T-cell (primary cell): ENCODE measurements around the gene ALOX15. TPM values are rescaled to one million over a fixed set of nuclear protein-coding genes. Genes with fewer than 3 reads are reported as not detected.

ENCODE experiments used
- ATAC-seq, 4 experiments: fragments of 200-7000 bp in 3 of 4; fragments of 150-1000 bp in 1 of 4; cut with Tn5 transposase; replicated peaks in 1 of 4; 1 replicate in 3 of 4; 2 replicates in 1 of 4; pipeline ENCODE4 v1.10.0; 2021; ENCODE audit warnings: moderate library complexity in 3 of 4, mild to moderate bottlenecking in 2 of 4, moderate number of reproducible peaks in 1 of 4
- CTCF ChIA-PET, 2 donors: fragments of 300-600 bp; sonication (Branson Sonifier 250); formaldehyde crosslinking; loops; one replicate each; lab custom pipeline; 2022; ENCODE audit warnings: antibody characterized with exemption in 2 of 2; lab: Charles Lee
- POLR2A ChIA-PET, 2 donors: fragments of 300-600 bp; sonication (Branson Sonifier 250); formaldehyde crosslinking; loops; one replicate each; lab custom pipeline; 2022; ENCODE audit warnings: antibody characterized with exemption in 2 of 2; lab: Charles Lee
- DNase-seq, 35 experiments: peaks; one replicate each; pipeline versions ENCODE4 v3.0.0 to v3.0.0-alpha.2; 2013 to 2023
- H3K27ac ChIP-seq: one replicate; pipeline ENCODE4 v1.5.1; 2013; ENCODE audit warnings: low read length
- H3K27me3 ChIP-seq, 2 experiments: replicated peaks in 1 of 2; 1 replicate in 1 of 2; 2 replicates in 1 of 2; pipeline versions ENCODE4 v1.6.1 to v1.7.0; 2013; ENCODE audit warnings: low read length in 1 of 2, mixed read lengths in 1 of 2; ENCODE audit not compliant: control insufficient read depth in 2 of 2, insufficient read depth in 2 of 2; ENCODE audit errors: extremely low read depth in 1 of 2
- H3K36me3 ChIP-seq, 2 donors: 1 replicate in 1 of 2; 2 replicates in 1 of 2; pipeline versions ENCODE4 v1.6.1 to v1.7.0; 2013; ENCODE audit warnings: low read length in 1 of 2; ENCODE audit not compliant: control insufficient read depth in 2 of 2, insufficient read depth in 1 of 2; ENCODE audit errors: extremely low read depth in 1 of 2
- H3K4me1 ChIP-seq, 2 experiments: 1 replicate in 1 of 2; 2 replicates in 1 of 2; pipeline versions ENCODE4 v1.6.1 to v1.7.0; 2013; ENCODE audit warnings: low read length in 2 of 2, mixed read lengths in 1 of 2; ENCODE audit not compliant: insufficient read depth in 2 of 2, control insufficient read depth in 1 of 2; ENCODE audit errors: extremely low read depth in 1 of 2
- H3K4me3 ChIP-seq, 2 donors: 1 replicate in 1 of 2; 2 replicates in 1 of 2; pipeline versions ENCODE4 v1.5.1 to v1.7.0; 2013; ENCODE audit warnings: mild to moderate bottlenecking in 2 of 2, low read length in 1 of 2, moderate library complexity in 1 of 2; ENCODE audit not compliant: control insufficient read depth in 1 of 2; ENCODE audit errors: extremely low read depth in 1 of 2
- H3K9me3 ChIP-seq: 2 replicates; pipeline ENCODE4 v1.7.0; 2013
- H3K27ac Mint-ChIP-seq, 2 donors: one replicate each; pipeline ENCODE4 v1.8.0; 2020 to 2021; ENCODE audit warnings: mild to moderate bottlenecking in 2 of 2, mixed read lengths in 2 of 2
- H3K27me3 Mint-ChIP-seq, 2 donors: one replicate each; pipeline ENCODE4 v1.8.0; 2021 to 2022; ENCODE audit warnings: mixed read lengths in 2 of 2
- H3K36me3 Mint-ChIP-seq: one replicate; pipeline ENCODE4 v1.8.0; 2021; ENCODE audit warnings: mixed read lengths
- H3K4me1 Mint-ChIP-seq, 3 donors: one replicate each; pipeline ENCODE4 v1.8.0; 2020 to 2022; ENCODE audit warnings: mixed read lengths in 3 of 3, mild to moderate bottlenecking in 1 of 3
- H3K4me3 Mint-ChIP-seq, 3 donors: one replicate each; pipeline ENCODE4 v1.8.0; 2020 to 2022; ENCODE audit warnings: mild to moderate bottlenecking in 3 of 3, mixed read lengths in 3 of 3, moderate library complexity in 3 of 3
- H3K9me3 Mint-ChIP-seq, 3 donors: one replicate each; pipeline ENCODE4 v1.8.0; 2020 to 2022; ENCODE audit warnings: mixed read lengths in 3 of 3
- WGBS: methylation state at CpG from one replicate; pipeline ENCODE4 v1.1.5; 2013; ENCODE audit warnings: missing lambda C conversion rate; ENCODE audit not compliant: insufficient coverage; 5-methylcytosine and 5-hydroxymethylcytosine counted together
- total RNA-seq, 35 experiments: library from RNA in 6 of 35; stranded (reverse) in 6 of 35; fragments of 120-200 nt in 1 of 35; gene quantifications; one replicate each; pipeline versions ENCODE4 v1.2.1 to v1.2.4 and lab custom pipeline; 2013 to 2026

Gene ALOX15
- total RNA-seq, 5 donors from 2014 or later (not counting 1 experiment from before 2014, with no cell fraction given), result 0.13 TPM; not detected in 4

DNA sequence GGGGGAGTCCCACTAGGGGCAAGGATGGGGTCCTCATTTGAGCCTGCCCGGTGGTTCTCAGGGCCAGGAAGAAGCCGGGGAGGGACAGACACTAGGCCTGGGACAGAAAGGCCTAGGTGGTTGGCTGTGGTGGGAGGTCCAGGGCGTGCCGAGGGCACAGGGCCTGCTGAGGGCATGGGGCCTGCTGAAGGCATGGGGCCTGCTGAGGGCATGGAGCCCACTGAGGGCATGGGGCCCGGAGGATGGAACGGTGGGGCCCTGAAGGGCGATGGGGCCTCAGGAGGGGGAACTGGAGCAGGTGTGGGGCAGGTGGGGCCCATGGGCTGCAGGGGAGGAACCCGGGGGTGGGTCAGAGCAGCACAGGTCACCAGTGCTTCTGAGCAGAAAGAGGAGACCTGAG, 31.3 kb upstream of the ALOX15 start:
- no peaks in the 10 kb centered on the region for H3K27me3 Mint-ChIP-seq
- no peaks in the 10 kb centered on the region for H3K9me3 Mint-ChIP-seq
- peaks cover 38% of the 10 kb centered on the region for H3K36me3 Mint-ChIP-seq
- H3K4me1 Mint-ChIP-seq, result no peaks in the 10 kb centered on the region
- ChIA-PET CTCF (no interaction called here), POLR2A (no interaction called here)
- H3K27ac Mint-ChIP-seq, result no peak overlapping the region
- H3K27me3 ChIP-seq, result no peaks in the 10 kb centered on the region
- no peak overlapping the region for H3K4me3 ChIP-seq
- no peaks in the 10 kb centered on the region for H3K4me1 ChIP-seq
- DNase-seq, result no peak
- H3K27ac ChIP-seq, result no peak overlapping the region
- no peak for ATAC-seq
- 95% methylated on average over 6 of the region's 8 CpGs for whole genome bisulfite sequencing
- H3K4me3 Mint-ChIP-seq, result no peak overlapping the region
- peaks cover 34 to 67% of the 10 kb centered on the region in 2 donors for H3K36me3 ChIP-seq
- H3K9me3 ChIP-seq, result no peaks in the 10 kb centered on the region

DNA sequence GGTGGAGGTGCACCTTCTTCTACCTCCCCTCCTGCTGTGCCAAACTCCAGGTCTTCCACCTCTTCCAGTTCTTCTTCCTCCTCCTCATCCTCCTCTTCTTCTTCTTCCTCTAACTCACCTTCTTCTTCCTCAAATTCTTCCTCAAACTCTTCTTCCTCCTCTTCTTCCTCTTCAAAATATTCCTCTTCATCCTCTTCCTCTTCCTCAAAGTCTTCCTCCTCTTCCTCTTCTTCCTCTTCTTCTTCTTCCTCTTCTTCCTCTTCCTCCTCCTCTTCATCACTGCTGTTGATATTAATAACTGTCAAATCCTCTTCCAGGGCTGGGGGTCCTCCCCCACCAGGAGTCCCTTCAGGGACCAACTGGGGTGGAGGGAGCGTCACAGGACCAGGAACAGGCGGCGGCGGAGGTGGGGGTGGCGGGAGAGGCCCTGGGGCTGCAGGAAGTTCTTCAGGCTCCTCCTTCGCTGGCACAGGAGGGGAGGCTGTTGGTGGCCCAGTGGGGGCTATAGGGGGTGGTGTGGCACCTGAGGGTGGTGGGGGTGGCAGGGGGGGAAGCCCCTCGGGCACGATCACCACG, 30.7 kb upstream of the ALOX15 start:
- H3K4me1 Mint-ChIP-seq, result no peaks in the 10 kb centered on the region
- no peaks in the 10 kb centered on the region for H3K27me3 ChIP-seq
- DNase-seq, result no peak
- no peak overlapping the region for H3K4me3 Mint-ChIP-seq
- no peak overlapping the region for H3K27ac ChIP-seq
- no peaks in the 10 kb centered on the region for H3K9me3 ChIP-seq
- no peak for ATAC-seq
- H3K36me3 ChIP-seq, result peaks cover 34 to 61% of the 10 kb centered on the region in 2 donors
- WGBS, result no CpG with 5 or more reads among the region's 9 CpGs
- no peaks in the 10 kb centered on the region for H3K27me3 Mint-ChIP-seq
- no peak overlapping the region for H3K4me3 ChIP-seq
- H3K27ac Mint-ChIP-seq, result no peak overlapping the region
- no peaks in the 10 kb centered on the region for H3K9me3 Mint-ChIP-seq
- no peaks in the 10 kb centered on the region for H3K4me1 ChIP-seq
- POLR2A ChIA-PET, result no interaction called here
- H3K36me3 Mint-ChIP-seq, result peaks cover 34% of the 10 kb centered on the region
- CTCF ChIA-PET, result no interaction called here

DNA sequence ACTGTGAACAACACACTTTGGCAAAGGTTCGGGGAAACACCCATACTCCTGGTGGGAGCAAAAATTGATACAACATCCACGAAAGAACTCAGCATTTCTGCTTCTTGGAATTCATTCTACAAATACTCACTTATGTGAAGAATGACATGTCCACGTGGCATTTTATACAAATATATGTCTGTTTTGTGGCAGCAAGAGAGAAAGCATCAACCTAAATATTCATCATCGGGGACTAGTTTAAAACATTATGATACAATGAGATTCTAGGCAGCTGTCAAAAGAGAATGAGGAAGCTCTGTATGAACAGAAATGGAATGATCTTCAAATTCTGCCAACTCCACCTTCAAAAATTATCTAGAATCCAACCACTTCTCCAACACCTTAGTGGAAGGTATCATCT, 25.7 kb upstream of the ALOX15 start:
- WGBS, result no CpG with 5 or more reads among the region's 4 CpGs
- peaks cover 0 to 4% of the 10 kb centered on the region in 2 donors for H3K27me3 Mint-ChIP-seq
- H3K9me3 Mint-ChIP-seq, result no peaks in the 10 kb centered on the region
- H3K4me3 ChIP-seq, result no peak overlapping the region
- no peak overlapping the region for H3K27ac ChIP-seq
- H3K36me3 ChIP-seq, result peaks cover 6 to 15% of the 10 kb centered on the region in 2 donors
- H3K4me1 Mint-ChIP-seq, result peaks cover 0 to 3% (median 2%) of the 10 kb centered on the region in 3 donors
- DNase-seq (no peak), ATAC-seq (no peak)
- H3K4me3 Mint-ChIP-seq, result no peak overlapping the region
- no peaks in the 10 kb centered on the region for H3K4me1 ChIP-seq
- no peaks in the 10 kb centered on the region for H3K9me3 ChIP-seq
- POLR2A ChIA-PET, result no interaction called here
- H3K36me3 Mint-ChIP-seq, result peaks cover 16% of the 10 kb centered on the region
- H3K27ac Mint-ChIP-seq, result no peak overlapping the region
- peaks cover 0 to 8% of the 10 kb centered on the region in 2 experiments for H3K27me3 ChIP-seq
- CTCF ChIA-PET, result no interaction called here

DNA sequence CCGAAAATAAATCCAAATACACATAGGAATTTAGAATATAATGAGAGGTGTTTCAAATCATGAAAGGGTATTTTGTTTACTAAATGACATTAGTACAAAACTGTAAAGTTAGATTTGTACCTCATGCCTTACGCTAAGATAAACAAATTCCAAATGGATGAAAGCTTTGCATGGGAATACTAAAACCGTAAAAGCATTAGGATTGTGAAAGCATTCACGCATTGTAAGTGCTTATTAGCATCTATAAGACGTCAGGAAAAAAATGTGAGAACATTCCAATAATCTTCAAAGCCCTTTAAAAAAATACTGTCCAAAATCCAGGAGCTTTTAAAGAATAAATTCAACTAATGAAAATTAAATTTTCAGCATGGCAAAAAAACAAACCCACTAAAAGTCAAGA, 24.8 kb upstream of the ALOX15 start:
- Mint-ChIP-seq H3K4me1 (peaks cover 0 to 4% (median 3%) of the 10 kb centered on the region in 3 donors), H3K9me3 (no peaks in the 10 kb centered on the region), H3K27me3 (peaks cover 0 to 4% of the 10 kb centered on the region in 2 donors), H3K4me3 (no peak overlapping the region), H3K27ac (no peak overlapping the region), H3K36me3 (peaks cover 12% of the 10 kb centered on the region)
- WGBS, result no CpG with 5 or more reads among the region's 5 CpGs
- H3K27me3 ChIP-seq, result peaks cover 0 to 8% of the 10 kb centered on the region in 2 experiments
- no peak overlapping the region for H3K27ac ChIP-seq
- ATAC-seq, result no peak
- peaks cover 2 to 7% of the 10 kb centered on the region in 2 donors for H3K36me3 ChIP-seq
- H3K4me3 ChIP-seq, result no peak overlapping the region
- DNase-seq, result no peak
- H3K9me3 ChIP-seq, result no peaks in the 10 kb centered on the region
- ChIA-PET POLR2A (no interaction called here), CTCF (no interaction called here)
- H3K4me1 ChIP-seq, result no peaks in the 10 kb centered on the region

- peaks cover 0 to 4% of the 10 kb centered on the region in 2 donors for H3K27me3 Mint-ChIP-seq
- DNase-seq, result no peak
- H3K9me3 Mint-ChIP-seq, result no peaks in the 10 kb centered on the region
- ChIA-PET POLR2A (no interaction called here), CTCF (no interaction called here)
- H3K36me3 Mint-ChIP-seq, result peaks cover 3% of the 10 kb centered on the region
- 86% methylated on average over 8 of the region's 9 CpGs for WGBS
- Histone ChIP-seq H3K4me3 (no peak overlapping the region), H3K9me3 (no peaks in the 10 kb centered on the region), H3K4me1 (no peaks in the 10 kb centered on the region), H3K36me3 (no peaks in the 10 kb centered on the region), H3K27me3 (peaks cover 0 to 8% of the 10 kb centered on the region in 2 experiments), H3K27ac (no peak overlapping the region)
- peaks cover 0 to 4% (median 3%) of the 10 kb centered on the region in 3 donors for H3K4me1 Mint-ChIP-seq
- no peak overlapping the region for H3K27ac Mint-ChIP-seq
- H3K4me3 Mint-ChIP-seq, result no peak overlapping the region
- ATAC-seq, result no peak
Measured at GRCh38 chr17:4665027-4665426, 23.5 kb upstream of the ALOX15 start.

DNA sequence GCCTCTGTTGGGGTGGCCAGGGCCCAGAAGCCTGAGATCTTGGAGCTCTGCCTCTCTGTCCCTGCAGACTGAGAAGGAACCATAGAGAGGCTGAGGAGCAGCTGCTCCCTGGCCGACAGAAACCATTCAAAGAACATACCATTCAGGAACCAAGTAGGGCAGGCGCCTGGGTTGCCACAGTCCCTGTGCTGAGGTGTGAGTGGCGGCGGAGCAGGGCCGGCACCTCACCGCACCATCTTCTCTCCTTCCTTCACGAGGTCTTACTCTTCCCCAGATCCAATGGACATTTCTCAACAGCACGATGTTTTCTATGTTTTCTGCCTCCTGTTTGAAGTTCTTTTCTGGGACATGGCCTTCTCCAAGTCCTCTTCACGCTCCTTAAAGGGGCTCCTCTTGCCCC, 22.8 kb upstream of the ALOX15 start:
- Mint-ChIP-seq H3K27me3 (peaks cover 3 to 4% of the 10 kb centered on the region in 2 donors), H3K4me3 (no peak overlapping the region), H3K36me3 (no peaks in the 10 kb centered on the region), H3K27ac (no peak overlapping the region), H3K4me1 (peaks cover 0 to 4% (median 3%) of the 10 kb centered on the region in 3 donors), H3K9me3 (no peaks in the 10 kb centered on the region)
- no peak for ATAC-seq
- CTCF ChIA-PET, result no interaction called here
- 69% methylated on average over 4 of the region's 9 CpGs for WGBS
- H3K4me3 ChIP-seq, result no peak overlapping the region
- peaks cover 0 to 8% of the 10 kb centered on the region in 2 experiments for H3K27me3 ChIP-seq
- no peak overlapping the region for H3K27ac ChIP-seq
- no peaks in the 10 kb centered on the region for H3K36me3 ChIP-seq
- DNase-seq, result no peak
- no peaks in the 10 kb centered on the region for H3K4me1 ChIP-seq
- no peaks in the 10 kb centered on the region for H3K9me3 ChIP-seq
- POLR2A ChIA-PET, result interaction anchor here in 1 of 2 donors (0.5 kb wide), 1 partner anchor 92 kb away, joined by 4 read pairs; no protein-coding TSS in a partner anchor
